Gastrocnemius medialis (tissue), 4 donors: Measurements from ENCODE around the gene RXRA. TPM values are rescaled to one million over a fixed set of nuclear protein-coding genes. Genes with fewer than 3 reads are reported as not detected.

Experiments used
- ATAC-seq, 2 donors: fragments of 150-250 bp; one replicate each; pipeline ENCODE4 v1.9.1; 2016
- DNase-seq, 2 donors: peaks; one replicate each; pipeline ENCODE4 v3.0.0-alpha.2; 2019
- H3K27ac ChIP-seq, 4 donors: fragments of 200-600 bp; sonication (generic); 1 replicate in 1 of 4; 2 replicates in 3 of 4; pipeline ENCODE4 v1.5.1; 2016 to 2018; ENCODE audit warnings: mild to moderate bottlenecking in 2 of 4, moderate library complexity in 1 of 4
- H3K27me3 ChIP-seq, 3 donors: fragments of 200-600 bp; sonication (generic) in 2 of 3; 1 replicate in 1 of 3; 2 replicates in 2 of 3; pipeline versions ENCODE4 v1.5.1 to v1.6.0; 2016 to 2019; ENCODE audit warnings: mild to moderate bottlenecking in 1 of 3, moderate library complexity in 1 of 3
- H3K36me3 ChIP-seq, 2 donors: fragments of 200-600 bp; sonication (generic) in 1 of 2; one replicate each; pipeline ENCODE4 v1.5.1; 2017 to 2018
- H3K4me1 ChIP-seq, 2 donors: fragments of 200-600 bp; sonication (generic) in 1 of 2; one replicate each; pipeline ENCODE4 v1.5.1; 2016 to 2017; ENCODE audit warnings: mild to moderate bottlenecking in 2 of 2
- H3K4me3 ChIP-seq, 4 donors: fragments of 200-600 bp; sonication (generic) in 3 of 4; 1 replicate in 1 of 4; 2 replicates in 3 of 4; pipeline ENCODE4 v1.5.1; 2016 to 2019; ENCODE audit warnings: mild to moderate bottlenecking in 2 of 4
- H3K9me3 ChIP-seq, 3 donors: fragments of 200-600 bp; sonication (generic) in 2 of 3; 1 replicate in 1 of 3; 2 replicates in 2 of 3; pipeline ENCODE4 v1.5.1; 2016 to 2019
- POLR2A ChIP-seq, 2 donors: fragments of 450-650 bp; IDR thresholded peaks; one replicate each; pipeline ENCODE4 v1.6.1; 2017; ENCODE audit warnings: antibody characterized with exemption in 2 of 2, mild to moderate bottlenecking in 2 of 2, moderate library complexity in 2 of 2
- in situ Hi-C, 4 donors: fragments of 200-750 bp; cut with MboI; loops; one replicate each; pipeline versions ENCODE4 v1.15.0 to v1.8.0; 2017; ENCODE audit warnings: low sequenced_read_pairs in 4 of 4
- intact Hi-C: fragments of 100-400 bp; cut with DNase I; formaldehyde crosslinking; loops from one replicate; pipeline ENCODE4 v1.15.1; 2023; ENCODE audit warnings: low total_unique reads
- total RNA-seq, 4 donors: library from RNA; depleted of rRNA; stranded (reverse); fragments of >200 nt; gene quantifications; one replicate each; pipeline versions ENCODE4 v1.1.0 to v1.2.3, GENCODE V29; 2016
- TF ChIP-seq, protein P1 (sequence below), 5 experiments: fragments of 450-650 bp in 3 of 5; fragments of 200-600 bp in 2 of 5; sonication (generic) in 2 of 5; IDR thresholded peaks in 4 of 5; conservative IDR thresholded peaks in 1 of 5; 1 replicate in 4 of 5; 2 replicates in 1 of 5; pipeline ENCODE4 v1.5.1; 2016 to 2019; ENCODE audit warnings: antibody characterized with exemption in 5 of 5, mild to moderate bottlenecking in 3 of 5, moderate library complexity in 3 of 5

The RXRA gene
- total RNA-seq, 4 donors from 2014 or later: 70.8 to 224 (median 160) TPM

DNA sequence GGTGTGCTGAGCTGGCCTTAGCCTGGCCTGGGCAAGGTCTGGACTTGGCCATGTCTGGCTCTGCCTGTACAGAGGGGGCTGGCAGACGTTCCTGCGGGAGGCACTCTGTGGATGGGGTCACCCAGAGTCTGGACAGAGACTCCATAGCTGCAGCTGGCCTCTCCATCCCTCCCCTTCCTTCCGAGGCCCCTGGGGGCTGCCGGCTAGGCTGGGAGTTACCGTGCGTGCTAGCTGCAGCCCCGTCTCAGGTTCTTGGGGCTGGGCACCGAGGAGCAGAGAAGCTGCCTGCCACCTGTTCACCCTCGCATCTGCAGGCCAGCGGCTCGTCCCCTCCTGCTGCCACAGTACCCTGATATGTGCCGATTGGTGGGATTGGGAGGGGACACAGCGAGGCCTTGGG is 63.4 kb downstream of the RXRA start:
- intact Hi-C loops: no loop called here
- TF ChIP-seq POLR2A (IDR thresholded peaks at IDR 0.05): no peak
- TF ChIP-seq, protein P1, sequence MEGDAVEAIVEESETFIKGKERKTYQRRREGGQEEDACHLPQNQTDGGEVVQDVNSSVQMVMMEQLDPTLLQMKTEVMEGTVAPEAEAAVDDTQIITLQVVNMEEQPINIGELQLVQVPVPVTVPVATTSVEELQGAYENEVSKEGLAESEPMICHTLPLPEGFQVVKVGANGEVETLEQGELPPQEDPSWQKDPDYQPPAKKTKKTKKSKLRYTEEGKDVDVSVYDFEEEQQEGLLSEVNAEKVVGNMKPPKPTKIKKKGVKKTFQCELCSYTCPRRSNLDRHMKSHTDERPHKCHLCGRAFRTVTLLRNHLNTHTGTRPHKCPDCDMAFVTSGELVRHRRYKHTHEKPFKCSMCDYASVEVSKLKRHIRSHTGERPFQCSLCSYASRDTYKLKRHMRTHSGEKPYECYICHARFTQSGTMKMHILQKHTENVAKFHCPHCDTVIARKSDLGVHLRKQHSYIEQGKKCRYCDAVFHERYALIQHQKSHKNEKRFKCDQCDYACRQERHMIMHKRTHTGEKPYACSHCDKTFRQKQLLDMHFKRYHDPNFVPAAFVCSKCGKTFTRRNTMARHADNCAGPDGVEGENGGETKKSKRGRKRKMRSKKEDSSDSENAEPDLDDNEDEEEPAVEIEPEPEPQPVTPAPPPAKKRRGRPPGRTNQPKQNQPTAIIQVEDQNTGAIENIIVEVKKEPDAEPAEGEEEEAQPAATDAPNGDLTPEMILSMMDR (IDR thresholded peaks at IDR 0.05 in 4 of 5, conservative IDR thresholded peaks at IDR 0.05 in 1 of 5): no peak
- Histone ChIP-seq H3K36me3 (no peaks in the 10 kb centered on the region), H3K9me3 (no peaks in the 10 kb centered on the region), H3K27ac (peak overlapping the region; percentile 0 to 39 (median 32)), H3K4me1 (peaks cover 77 to 94% of the 10 kb centered on the region in 2 donors), H3K4me3 (no peak overlapping the region), H3K27me3 (no peaks in the 10 kb centered on the region)
- in situ Hi-C loops: no loop called here
- ATAC-seq: peak in 1 of 2 donors; percentile 13
- DNase-seq: no peak

DNA sequence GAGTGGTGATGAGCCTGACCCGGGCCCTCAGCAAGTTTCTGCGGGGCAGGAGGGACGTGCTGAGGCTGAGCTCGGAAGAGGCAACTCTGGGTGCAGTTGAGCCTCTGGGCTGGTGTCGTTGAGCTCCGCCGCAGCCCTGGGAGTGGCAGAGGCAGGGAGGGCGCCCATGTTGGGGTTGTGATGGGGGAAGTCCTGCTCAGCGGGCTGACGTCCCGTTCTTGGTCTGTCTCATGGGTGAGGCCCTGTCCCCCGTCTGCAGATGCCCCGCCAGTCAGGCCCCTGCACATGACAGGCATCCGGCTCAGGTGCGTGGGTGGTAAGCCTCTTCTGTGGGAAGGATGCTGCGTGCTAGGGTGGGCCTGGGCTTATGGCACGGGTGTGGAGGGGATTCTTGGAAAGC is 64.3 kb downstream of the RXRA start:
- no peaks in the 10 kb centered on the region for H3K36me3 ChIP-seq
- peaks cover 77 to 94% of the 10 kb centered on the region in 2 donors for H3K4me1 ChIP-seq
- DNase-seq (no peak), ATAC-seq (no peak)
- no peak overlapping the region for H3K27ac ChIP-seq
- intact Hi-C loops (no loop called here), in situ Hi-C loops (no loop called here)
- TF ChIP-seq, protein P1 (IDR thresholded peaks at IDR 0.05 in 4 of 5, conservative IDR thresholded peaks at IDR 0.05 in 1 of 5): no peak
- TF ChIP-seq POLR2A (IDR thresholded peaks at IDR 0.05): no peak
- H3K4me3 ChIP-seq: no peak overlapping the region
- H3K27me3 ChIP-seq: no peaks in the 10 kb centered on the region
- no peaks in the 10 kb centered on the region for H3K9me3 ChIP-seq

DNA sequence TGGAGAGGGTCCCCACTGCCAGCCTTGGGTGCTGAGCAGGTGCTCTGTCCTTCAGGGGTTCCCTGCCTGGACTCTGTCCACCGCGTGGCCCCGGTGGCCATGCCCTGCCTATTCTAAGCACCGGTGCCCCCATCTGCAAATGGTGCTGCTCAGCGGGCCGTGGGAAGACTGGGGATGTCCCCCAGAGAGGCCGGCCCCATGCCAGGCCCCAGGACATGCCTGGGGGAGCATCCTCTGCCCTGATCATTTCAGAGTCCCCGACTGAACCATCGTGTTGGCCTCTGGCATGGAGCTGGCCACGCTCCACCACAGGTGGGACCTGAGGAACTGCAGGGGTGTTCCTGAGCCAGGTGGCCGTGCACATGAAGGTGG is 64.7 kb downstream of the RXRA start:
- intact Hi-C loops: no loop called here
- Histone ChIP-seq H3K27ac (no peak overlapping the region), H3K4me3 (no peak overlapping the region)

GRCh38 chr9:134391319-134392231 is 65.3 kb downstream of the RXRA start:
- no peak for ATAC-seq

More for the DNA sequence above, 64.7 kb downstream of the RXRA start:
- H3K4me1 ChIP-seq: peaks cover 77 to 94% of the 10 kb centered on the region in 2 donors
- TF ChIP-seq, protein P1 (IDR thresholded peaks at IDR 0.05 in 4 of 5, conservative IDR thresholded peaks at IDR 0.05 in 1 of 5): no peak
- no peak for TF ChIP-seq POLR2A (IDR thresholded peaks at IDR 0.05)
- in situ Hi-C loops: no loop called here
- no peaks in the 10 kb centered on the region for H3K36me3 ChIP-seq
- no peaks in the 10 kb centered on the region for H3K9me3 ChIP-seq
- ATAC-seq (no peak), DNase-seq (no peak)
- no peaks in the 10 kb centered on the region for H3K27me3 ChIP-seq

More at GRCh38 chr9:134391319-134392231, 65.3 kb downstream of the RXRA start:
- H3K9me3 ChIP-seq: no peaks in the 10 kb centered on the region
- peak overlapping the region in 3 of 4 donors; percentile 10 to 27 (median 25) for H3K27ac ChIP-seq
- TF ChIP-seq, protein P1 (IDR thresholded peaks at IDR 0.05 in 4 of 5, conservative IDR thresholded peaks at IDR 0.05 in 1 of 5): no peak
- TF ChIP-seq POLR2A (IDR thresholded peaks at IDR 0.05): no peak
- H3K4me3 ChIP-seq: no peak overlapping the region
- DNase-seq: no peak
- H3K27me3 ChIP-seq: no peaks in the 10 kb centered on the region
- H3K36me3 ChIP-seq: no peaks in the 10 kb centered on the region
- intact Hi-C loops (no loop called here), in situ Hi-C loops (no loop called here)
- H3K4me1 ChIP-seq: peaks cover 78 to 94% of the 10 kb centered on the region in 2 donors
